HepG2 (cell line): Measurements from ENCODE around the gene SPATA13. TPM values are rescaled to one million over a fixed set of nuclear protein-coding genes. Genes with fewer than 3 reads are reported as not detected.

Experiments
- ATAC-seq: fragments of 200-7000 bp; cut with Tn5 transposase; 3 replicates; pipeline ENCODE4 v1.9.1; 2020; ENCODE audit warnings: mild to moderate bottlenecking, moderate library complexity
- BruUV-seq: library from RNA; stranded (reverse); fragments of 400-500 nt; replicated peaks from 2 replicates; lab custom pipeline; 2021; lab: Mats Ljungman, UMichigan
- CTCF ChIA-PET: fragments of 300-600 bp; formaldehyde crosslinking; extraction: SDS; loops from one replicate; lab custom pipeline; 2021; ENCODE audit warnings: low total read pairs, inconsistent platforms, low intra/inter-chr PET ratio; lab: Yijun Ruan, JAX
- POLR2A ChIA-PET: fragments of 350-600 bp; sonication (Branson Sonifier 250); formaldehyde crosslinking; loops from one replicate; lab custom pipeline; 2020; ENCODE audit warnings: antibody characterized with exemption, inconsistent platforms; lab: Yijun Ruan, JAX
- DNase-seq: peaks from one replicate; pipeline ENCODE4 v3.0.0-alpha.2; 2015; ENCODE audit warnings: low spot score
- FAIRE-seq: peaks from 3 replicates; lab custom pipeline; 2011; peaks lifted over from hg19 to GRCh38; lab: Jason Lieb, UNC
- H2AFZ ChIP-seq: one replicate; pipeline ENCODE4 v1.6.1; 2011; ENCODE audit warnings: low read length, inconsistent platforms
- H3K27ac ChIP-seq: fragments of 300-600 bp; 3 replicates; pipeline ENCODE4 v1.8.0; 2011; ENCODE audit warnings: mixed run types, mild to moderate bottlenecking, mixed read lengths, low read length, inconsistent platforms; ENCODE audit not compliant: insufficient read depth; ENCODE audit errors: extremely low read length
- H3K27me3 ChIP-seq, 2 experiments: fragments of 200-600 bp in 1 of 2; 2 replicates in 1 of 2; 3 replicates in 1 of 2; pipeline versions ENCODE4 v1.6.0 to v1.8.0; 2011; ENCODE audit warnings: low read length in 2 of 2, mild to moderate bottlenecking in 2 of 2, moderate library complexity in 2 of 2, inconsistent platforms in 1 of 2; ENCODE audit not compliant: insufficient read depth in 2 of 2, control insufficient read depth in 1 of 2
- H3K36me3 ChIP-seq, 2 experiments: fragments of 200-600 bp in 1 of 2; replicated peaks in 1 of 2; 2 replicates in 1 of 2; 3 replicates in 1 of 2; pipeline versions ENCODE4 v1.5.1 to v1.8.0; 2011; ENCODE audit warnings: low read length in 2 of 2, inconsistent platforms in 1 of 2; ENCODE audit not compliant: insufficient read depth in 2 of 2, control insufficient read depth in 1 of 2
- H3K4me1 ChIP-seq: 2 replicates; pipeline ENCODE4 v1.5.1; 2012; ENCODE audit warnings: low read length, inconsistent platforms; ENCODE audit not compliant: insufficient read depth
- H3K4me2 ChIP-seq: 2 replicates; pipeline ENCODE4 v1.6.0; 2011; ENCODE audit warnings: low read depth, low read length, inconsistent platforms
- H3K4me3 ChIP-seq, 3 experiments: fragments of 200-600 bp in 1 of 3; sonication (generic), shearing (Covaris generic) in 1 of 3; replicated peaks in 1 of 3; 2 replicates each; pipeline ENCODE4 v1.5.1; 2011 to 2016; ENCODE audit warnings: low read length in 3 of 3, inconsistent platforms in 2 of 3, low read depth in 2 of 3, mild to moderate bottlenecking in 2 of 3, control low read depth in 1 of 3, mixed read lengths in 1 of 3; ENCODE audit not compliant: insufficient read depth in 1 of 3
- H3K79me2 ChIP-seq: one replicate; pipeline ENCODE4 v1.6.1; 2011; ENCODE audit warnings: low read length, inconsistent platforms; ENCODE audit not compliant: insufficient read depth
- H3K9ac ChIP-seq: 2 replicates; pipeline ENCODE4 v1.6.0; 2011; ENCODE audit warnings: mild to moderate bottlenecking, low read depth, low read length, inconsistent platforms; ENCODE audit not compliant: insufficient read depth
- H3K9me3 ChIP-seq: 2 replicates; pipeline ENCODE4 v1.5.1; 2012; ENCODE audit warnings: mild to moderate bottlenecking, low read length
- H4K20me1 ChIP-seq: 2 replicates; pipeline ENCODE4 v1.6.0; 2011; ENCODE audit warnings: inconsistent platforms, mild to moderate bottlenecking, low read length, moderate library complexity; ENCODE audit not compliant: insufficient read depth
- JUN ChIP-seq: sonication (generic); formaldehyde crosslinking; IDR thresholded peaks from 2 replicates; pipeline ENCODE4 v1.4.0; 2020; ENCODE audit warnings: mild to moderate bottlenecking, missing genetic modification reagents
- MIER2 ChIP-seq: IDR thresholded peaks from 2 replicates; pipeline ENCODE4 v1.6.1; 2016; ENCODE audit warnings: missing biosample characterization, missing genetic modification reagents
- NFIC ChIP-seq: IDR thresholded peaks from 2 replicates; pipeline ENCODE4 v1.6.1; 2012; ENCODE audit warnings: mild to moderate bottlenecking, low read length, inconsistent platforms
- NFKB2 ChIP-seq: sonication (generic); formaldehyde crosslinking; IDR thresholded peaks from 2 replicates; pipeline ENCODE4 v1.4.0; 2020; ENCODE audit warnings: missing genetic modification reagents, borderline replicate concordance
- NFYC ChIP-seq: IDR thresholded peaks from 2 replicates; pipeline ENCODE4 v1.6.1; 2016; ENCODE audit warnings: missing genetic modification reagents, missing compliant biosample characterization
- RARA ChIP-seq: IDR thresholded peaks from 2 replicates; pipeline ENCODE4 v1.6.1; 2016; ENCODE audit warnings: missing genetic modification reagents, missing compliant biosample characterization
- REL ChIP-seq: sonication (generic); formaldehyde crosslinking; conservative IDR thresholded peaks from 2 replicates; pipeline ENCODE4 v1.8.0; 2022; ENCODE audit warnings: mild to moderate bottlenecking, missing genetic modification reagents, moderate library complexity
- TEAD3 ChIP-seq: optimal IDR thresholded peaks from 2 replicates; pipeline ENCODE3; 2016; ENCODE audit warnings: borderline replicate concordance
- ZBTB7A ChIP-seq: sonication (generic); formaldehyde crosslinking; IDR thresholded peaks from 2 replicates; pipeline ENCODE4 v1.8.0; 2022; ENCODE audit warnings: mild to moderate bottlenecking, missing genetic modification reagents
- ZNF17 ChIP-seq: sonication (generic); formaldehyde crosslinking; IDR thresholded peaks from 2 replicates; pipeline ENCODE4 v1.5.0; 2020; ENCODE audit warnings: mild to moderate bottlenecking, missing genetic modification reagents
- ZNF3 ChIP-seq: IDR thresholded peaks from 2 replicates; pipeline ENCODE4 v1.7.0; 2017; ENCODE audit warnings: inconsistent platforms
- ZNF382 ChIP-seq: sonication (generic); formaldehyde crosslinking; IDR thresholded peaks from 2 replicates; pipeline ENCODE4 v1.5.0; 2020; ENCODE audit warnings: missing genetic modification reagents, mild to moderate bottlenecking, borderline replicate concordance
- ZNF558 ChIP-seq: sonication (generic); formaldehyde crosslinking; IDR thresholded peaks from 2 replicates; pipeline ENCODE4 v1.9.0; 2022; ENCODE audit warnings: mild to moderate bottlenecking, missing genetic modification reagents, borderline replicate concordance
- WGBS: methylation state at CpG from one replicate; pipeline ENCODE4 v1.1.6; 2017; ENCODE audit warnings: low lambda C conversion rate; 5-methylcytosine and 5-hydroxymethylcytosine counted together
- in situ Hi-C: cut with HindIII; loops from 2 replicates; pipeline ENCODE4 v1.10.0; 2017; ENCODE audit warnings: low pct_unique_long_range_greater_than_20kb; ENCODE audit not compliant: extremely low pct_ligation_motif_present
- intact Hi-C: fragments of 100-400 bp; cut with micrococcal nuclease; formaldehyde crosslinking; loops from one replicate; pipeline ENCODE4 v1.10.0; 2022; ENCODE audit not compliant: unreplicated experiment
- polyA plus RNA-seq, 8 experiments: library from polyadenylated mRNA; depleted of rRNA in 3 of 8; stranded (reverse) in 7 of 8; unstranded in 1 of 8; fragments of >200 nt; fragmentation: Illumina TruSeq in 4 of 8; extraction: Trizol in 4 of 8; gene quantifications; 2 replicates each; pipeline versions ENCODE4 v1.2.1 to v1.2.3, GENCODE V29; 2011 to 2016; ENCODE audit warnings: low read depth in 4 of 8, missing spikeins in 1 of 8, mixed read lengths in 1 of 8; ENCODE audit not compliant: insufficient read depth in 1 of 8
- total RNA-seq, 5 experiments: library from RNA; depleted of rRNA; stranded (reverse); fragments of >200 nt; fragmentation: Illumina TruSeq; extraction: Trizol; gene quantifications; 2 replicates each; pipeline ENCODE4 v1.2.3, GENCODE V29; 2016; ENCODE audit warnings: low read depth in 1 of 5

SPATA13 gene
- total and polyA plus RNA-seq, 2 of the 13 experiments (the other 11 are each of a cell fraction or from before 2014, with no cell fraction given): 11.3 to 14.2 TPM

DNA sequence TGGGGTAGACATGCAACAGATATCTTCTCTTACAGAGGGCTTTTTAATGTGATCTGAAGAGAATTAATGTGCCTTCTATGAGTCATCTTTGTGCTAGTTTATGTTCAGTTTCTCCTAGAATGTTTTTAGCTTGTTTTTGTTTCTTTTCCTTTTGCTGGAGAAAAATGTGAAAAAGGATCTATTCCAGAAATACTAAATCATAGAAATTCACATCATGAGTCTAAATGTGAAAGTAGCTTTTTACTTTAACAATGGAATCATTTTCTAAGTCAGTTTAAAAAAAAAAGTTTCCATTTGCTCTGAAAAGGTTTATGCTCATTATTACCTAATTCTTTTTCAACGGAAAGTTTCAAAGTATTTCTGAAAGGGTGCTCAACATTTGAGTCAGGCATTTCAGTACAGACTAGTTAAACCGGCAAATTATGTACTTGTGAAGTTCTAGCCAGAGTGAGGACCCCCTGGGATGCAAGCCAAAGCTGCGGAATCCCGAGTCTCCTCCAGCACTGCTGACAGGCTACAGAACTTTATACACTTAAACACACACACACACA, 72.9 kb downstream of the SPATA13 start (continued):
- TF ChIP-seq ZNF382 (CRISPR knock-in tag) (no peak), NFIC (no peak), JUN (CRISPR knock-in tag) (no peak), ZNF17 (CRISPR knock-in tag) (no peak), ZNF3 (CRISPR knock-in tag) (no peak), NFYC (CRISPR knock-in tag) (no peak)

- intact Hi-C loops (no loop called here), in situ Hi-C loops (no loop called here)
- Histone ChIP-seq H3K79me2 (no peaks in the 10 kb centered on the region), H3K4me2 (no peak overlapping the region), H3K27me3 (no peaks in the 10 kb centered on the region), H2AFZ (no peak overlapping the region), H3K9me3 (no peaks in the 10 kb centered on the region), H3K4me3 (no peak overlapping the region), H4K20me1 (peaks cover 5% of the 10 kb centered on the region; the same call in 1 of the 2 replicates), H3K27ac (no peak overlapping the region), H3K4me1 (peaks cover 11% of the 10 kb centered on the region), H3K36me3 (peaks cover 0 to 2% of the 10 kb centered on the region in 2 experiments; a peak in 2 of 5 replicates), H3K9ac (no peak overlapping the region)
- WGBS: 84% methylated on average over 5 of the region's 5 CpGs
- TF ChIP-seq ZBTB7A (CRISPR knock-in tag): no peak
- TF ChIP-seq REL (CRISPR knock-in tag): no peak
- TF ChIP-seq TEAD3 (CRISPR knock-in tag): no peak
- TF ChIP-seq NFKB2 (CRISPR knock-in tag): no peak
- TF ChIP-seq RARA (CRISPR knock-in tag): no peak
- no peak for TF ChIP-seq ZNF558 (CRISPR knock-in tag)
- TF ChIP-seq MIER2 (CRISPR knock-in tag): no peak
- ChIA-PET CTCF (no interaction called here), POLR2A (no interaction called here)
- FAIRE-seq (no peak), DNase-seq (no peak), ATAC-seq (no peak)
- no TSS peak for BruUV-seq
Measured at GRCh38 chr13:24234200-24234915, 73.8 kb downstream of the SPATA13 start.
